Measurements from ENCODE around the gene CUX1. TPM values are rescaled to one million over a fixed set of nuclear protein-coding genes. Genes with fewer than 3 reads are reported as not detected.

CUX1 gene
- total RNA-seq, 1 donor, result 41.1 TPM

- H3K9me3 ChIP-seq (ENCODE audit: low read depth, low read length), result no peaks in the 10 kb centered on the region
- H3K4me3 ChIP-seq (ENCODE audit: low read length), result no peak overlapping the region
- H3K27me3 ChIP-seq (ENCODE audit: insufficient read depth, low read length), result no peaks in the 10 kb centered on the region
- no peaks in the 10 kb centered on the region for H3K4me1 ChIP-seq (ENCODE audit: insufficient read depth, low read length)
Observed at GRCh38 chr7:102075553-102076135, 258.2 kb downstream of the CUX1 start.

GRCh38 chr7:102077081-102077480 is 259.7 kb downstream of the CUX1 start:
- no peak overlapping the region for H3K4me3 ChIP-seq (ENCODE audit: low read length)

GRCh38 chr7:102079140-102080018 is 262.0 kb downstream of the CUX1 start:
- no peaks in the 10 kb centered on the region for H3K9me3 ChIP-seq (ENCODE audit: low read depth, low read length)
- H3K4me1 ChIP-seq (ENCODE audit: insufficient read depth, low read length), result no peaks in the 10 kb centered on the region

More at GRCh38 chr7:102077081-102077480, 259.7 kb downstream of the CUX1 start:
- Histone ChIP-seq H3K27me3 (ENCODE audit: insufficient read depth, low read length) (no peaks in the 10 kb centered on the region), H3K4me1 (ENCODE audit: insufficient read depth, low read length) (no peaks in the 10 kb centered on the region), H3K9me3 (ENCODE audit: low read depth, low read length) (no peaks in the 10 kb centered on the region)

GRCh38 chr7:102080019-102080433 is 262.6 kb downstream of the CUX1 start:
- no peak overlapping the region for H3K4me3 ChIP-seq (ENCODE audit: low read length)
- peaks cover 3% of the 10 kb centered on the region for H3K9me3 ChIP-seq (ENCODE audit: low read depth, low read length)
- H3K4me1 ChIP-seq (ENCODE audit: insufficient read depth, low read length), result no peaks in the 10 kb centered on the region
- H3K27me3 ChIP-seq (ENCODE audit: insufficient read depth, low read length), result no peaks in the 10 kb centered on the region

More at GRCh38 chr7:102079140-102080018, 262.0 kb downstream of the CUX1 start:
- no peak overlapping the region for H3K4me3 ChIP-seq (ENCODE audit: low read length)
- H3K27me3 ChIP-seq (ENCODE audit: insufficient read depth, low read length), result no peaks in the 10 kb centered on the region

GRCh38 chr7:102080434-102081243 is 263.2 kb downstream of the CUX1 start:
- Histone ChIP-seq H3K9me3 (ENCODE audit: low read depth, low read length) (peaks cover 9% of the 10 kb centered on the region), H3K4me3 (ENCODE audit: low read length) (no peak overlapping the region), H3K27me3 (ENCODE audit: insufficient read depth, low read length) (no peaks in the 10 kb centered on the region), H3K4me1 (ENCODE audit: insufficient read depth, low read length) (no peaks in the 10 kb centered on the region)

- H3K27me3 ChIP-seq (ENCODE audit: insufficient read depth, low read length), result no peaks in the 10 kb centered on the region
- no peak overlapping the region for H3K4me3 ChIP-seq (ENCODE audit: low read length)
- no peaks in the 10 kb centered on the region for H3K4me1 ChIP-seq (ENCODE audit: insufficient read depth, low read length)
- H3K9me3 ChIP-seq (ENCODE audit: low read depth, low read length), result peaks cover 10% of the 10 kb centered on the region
Observed at GRCh38 chr7:102081244-102081627, 263.8 kb downstream of the CUX1 start.

- Histone ChIP-seq H3K4me1 (ENCODE audit: insufficient read depth, low read length) (no peaks in the 10 kb centered on the region), H3K27me3 (ENCODE audit: insufficient read depth, low read length) (no peaks in the 10 kb centered on the region), H3K9me3 (ENCODE audit: low read depth, low read length) (peaks cover 10% of the 10 kb centered on the region), H3K4me3 (ENCODE audit: low read length) (no peak overlapping the region)
Observed at GRCh38 chr7:102082693-102083368, 265.4 kb downstream of the CUX1 start.

GRCh38 chr7:102085218-102085772 is 267.9 kb downstream of the CUX1 start:
- Histone ChIP-seq H3K27me3 (ENCODE audit: insufficient read depth, low read length) (no peaks in the 10 kb centered on the region), H3K4me1 (ENCODE audit: insufficient read depth, low read length) (peaks cover 7% of the 10 kb centered on the region), H3K4me3 (ENCODE audit: low read length) (no peak overlapping the region), H3K9me3 (ENCODE audit: low read depth, low read length) (peaks cover 22% of the 10 kb centered on the region)

GRCh38 chr7:102089175-102090098 is 272.0 kb downstream of the CUX1 start:
- H3K4me1 ChIP-seq (ENCODE audit: insufficient read depth, low read length), result peaks cover 7% of the 10 kb centered on the region
- no peaks in the 10 kb centered on the region for H3K27me3 ChIP-seq (ENCODE audit: insufficient read depth, low read length)
- H3K9me3 ChIP-seq (ENCODE audit: low read depth, low read length), result peaks cover 22% of the 10 kb centered on the region
- H3K4me3 ChIP-seq (ENCODE audit: low read length), result no peak overlapping the region

GRCh38 chr7:102093599-102094315 is 276.3 kb downstream of the CUX1 start:
- peaks cover 7% of the 10 kb centered on the region for H3K4me1 ChIP-seq (ENCODE audit: insufficient read depth, low read length)
- no peak overlapping the region for H3K4me3 ChIP-seq (ENCODE audit: low read length)
- H3K27me3 ChIP-seq (ENCODE audit: insufficient read depth, low read length), result no peaks in the 10 kb centered on the region
- H3K9me3 ChIP-seq (ENCODE audit: low read depth, low read length), result peaks cover 11% of the 10 kb centered on the region

- H3K27me3 ChIP-seq (ENCODE audit: insufficient read depth, low read length), result no peaks in the 10 kb centered on the region
- H3K4me1 ChIP-seq (ENCODE audit: insufficient read depth, low read length), result peaks cover 7% of the 10 kb centered on the region
- peaks cover 6% of the 10 kb centered on the region for H3K9me3 ChIP-seq (ENCODE audit: low read depth, low read length)
- no peak overlapping the region for H3K4me3 ChIP-seq (ENCODE audit: low read length)
Observed at GRCh38 chr7:102094316-102094650, 276.9 kb downstream of the CUX1 start.

GRCh38 chr7:102095321-102096011 is 278.0 kb downstream of the CUX1 start:
- Histone ChIP-seq H3K4me1 (ENCODE audit: insufficient read depth, low read length) (no peaks in the 10 kb centered on the region), H3K4me3 (ENCODE audit: low read length) (no peak overlapping the region), H3K27me3 (ENCODE audit: insufficient read depth, low read length) (no peaks in the 10 kb centered on the region), H3K9me3 (ENCODE audit: low read depth, low read length) (no peaks in the 10 kb centered on the region)

- H3K4me1 ChIP-seq (ENCODE audit: insufficient read depth, low read length), result no peaks in the 10 kb centered on the region
- H3K4me3 ChIP-seq (ENCODE audit: low read length), result no peak overlapping the region
- no peaks in the 10 kb centered on the region for H3K9me3 ChIP-seq (ENCODE audit: low read depth, low read length)
- no peaks in the 10 kb centered on the region for H3K27me3 ChIP-seq (ENCODE audit: insufficient read depth, low read length)
Observed at GRCh38 chr7:102096012-102096332, 278.5 kb downstream of the CUX1 start.

Data from mononuclear cell (primary cell).